IPS DF 6.9 (cell line): ENCODE data around the gene SRBD1.
A peak's percentile ranks its signal among the peaks of the same experiment; 100 is the strongest.

Experiments used
- DNase-seq: peaks from one replicate; pipeline ENCODE4 v3.0.0-alpha.2; 2013; ENCODE audit warnings: low read depth, low spot score
- H3K27ac ChIP-seq: one replicate; pipeline ENCODE4 v1.5.1; 2013; ENCODE audit warnings: low read length, control low read depth
- H3K27me3 ChIP-seq: 2 replicates; pipeline ENCODE4 v1.6.1; 2013; ENCODE audit warnings: mild to moderate bottlenecking, low read length; ENCODE audit not compliant: control insufficient read depth, insufficient read depth
- H3K36me3 ChIP-seq: 2 replicates; pipeline ENCODE4 v1.6.1; 2013; ENCODE audit warnings: low read length; ENCODE audit not compliant: control insufficient read depth, insufficient read depth
- H3K4me1 ChIP-seq: 2 replicates; pipeline ENCODE4 v1.6.1; 2013; ENCODE audit warnings: low read length; ENCODE audit not compliant: control insufficient read depth, insufficient read depth
- H3K4me3 ChIP-seq: 2 replicates; pipeline ENCODE4 v1.5.1; 2013; ENCODE audit warnings: mild to moderate bottlenecking, low read length
- H3K9me3 ChIP-seq: 2 replicates; pipeline ENCODE4 v1.6.1; 2013; ENCODE audit warnings: low read length, inconsistent platforms; ENCODE audit not compliant: control insufficient read depth, insufficient read depth
- WGBS: extraction: QIAGEN DNeasy Blood & Tissue Kit; methylation state at CpG from one replicate; pipeline ENCODE4 v1.1.7; 2013; ENCODE audit warnings: mixed read lengths, missing lambda C conversion rate; ENCODE audit not compliant: insufficient read length, insufficient coverage; 5-methylcytosine and 5-hydroxymethylcytosine counted together

Gene SRBD1

GRCh38 chr2:45404807-45405297 is 206.2 kb downstream of the SRBD1 start:
- no peak for DNase-seq
- Histone ChIP-seq H3K36me3 (no peaks in the 10 kb centered on the region), H3K4me1 (0 out of 2 replicates have a peak, but pooled peaks cover 1% of the 10 kb centered on the region), H3K27ac (no peak overlapping the region), H3K4me3 (no peak overlapping the region), H3K27me3 (no peaks in the 10 kb centered on the region), H3K9me3 (no peaks in the 10 kb centered on the region)
- WGBS: no CpG with 5 or more reads among the region's 3 CpGs

- H3K27ac ChIP-seq: no peak overlapping the region
- no peak overlapping the region for H3K4me3 ChIP-seq
- no peaks in the 10 kb centered on the region for H3K9me3 ChIP-seq
- 0 out of 2 replicates have a peak, but pooled peaks cover 1% of the 10 kb centered on the region for H3K4me1 ChIP-seq
- no peaks in the 10 kb centered on the region for H3K36me3 ChIP-seq
- no peaks in the 10 kb centered on the region for H3K27me3 ChIP-seq
- no peak for DNase-seq
These were observed 208.0 kb downstream of the SRBD1 start for GRCh38 chr2:45403036-45403435.

- Histone ChIP-seq H3K4me1 (0 out of 2 replicates have a peak, but pooled peaks cover 2% of the 10 kb centered on the region), H3K27me3 (no peaks in the 10 kb centered on the region), H3K27ac (no peak overlapping the region), H3K9me3 (no peaks in the 10 kb centered on the region), H3K4me3 (no peak overlapping the region), H3K36me3 (no peaks in the 10 kb centered on the region)
- no CpG with 5 or more reads among the region's 5 CpGs for WGBS
- no peak for DNase-seq
These were observed 209.6 kb downstream of the SRBD1 start for GRCh38 chr2:45401431-45401922.

GRCh38 chr2:45399040-45399784 is 211.9 kb downstream of the SRBD1 start:
- no peaks in the 10 kb centered on the region for H3K9me3 ChIP-seq
- no peak for DNase-seq
- H3K4me3 ChIP-seq: no peak overlapping the region
- no CpG with 5 or more reads among the region's 3 CpGs for WGBS
- H3K36me3 ChIP-seq: no peaks in the 10 kb centered on the region
- H3K27me3 ChIP-seq: no peaks in the 10 kb centered on the region
- peaks cover 3% of the 10 kb centered on the region; the same call in 1 of the 2 replicates for H3K4me1 ChIP-seq
- no peak overlapping the region for H3K27ac ChIP-seq

- no peaks in the 10 kb centered on the region for H3K36me3 ChIP-seq
- peaks cover 3% of the 10 kb centered on the region; the same call in 1 of the 2 replicates for H3K4me1 ChIP-seq
- H3K4me3 ChIP-seq: no peak overlapping the region
- H3K27me3 ChIP-seq: no peaks in the 10 kb centered on the region
- DNase-seq: no peak
- no CpG with 5 or more reads among the region's 1 CpG for WGBS
- no peak overlapping the region for H3K27ac ChIP-seq
- no peaks in the 10 kb centered on the region for H3K9me3 ChIP-seq
These were observed 213.8 kb downstream of the SRBD1 start for GRCh38 chr2:45397292-45397691.

- Histone ChIP-seq H3K27me3 (no peaks in the 10 kb centered on the region), H3K36me3 (no peaks in the 10 kb centered on the region), H3K27ac (no peak overlapping the region), H3K4me3 (no peak overlapping the region), H3K9me3 (no peaks in the 10 kb centered on the region), H3K4me1 (peaks cover 3% of the 10 kb centered on the region; the same call in 1 of the 2 replicates)
- no peak for DNase-seq
- WGBS: no CpG with 5 or more reads among the region's 1 CpG
These were observed 214.4 kb downstream of the SRBD1 start for GRCh38 chr2:45396671-45397070.

GRCh38 chr2:45394842-45395241 is 216.2 kb downstream of the SRBD1 start:
- Histone ChIP-seq H3K36me3 (no peaks in the 10 kb centered on the region), H3K4me1 (peaks cover 3% of the 10 kb centered on the region; the same call in 1 of the 2 replicates), H3K9me3 (no peaks in the 10 kb centered on the region), H3K4me3 (no peak overlapping the region), H3K27me3 (no peaks in the 10 kb centered on the region), H3K27ac (no peak overlapping the region)
- WGBS: no CpG with 5 or more reads among the region's 8 CpGs
- no peak for DNase-seq

GRCh38 chr2:45394216-45394615 is 216.9 kb downstream of the SRBD1 start:
- no peaks in the 10 kb centered on the region for H3K9me3 ChIP-seq
- no peak for DNase-seq
- no peaks in the 10 kb centered on the region for H3K27me3 ChIP-seq
- H3K4me1 ChIP-seq: peaks cover 3% of the 10 kb centered on the region; the same call in 1 of the 2 replicates
- no peak overlapping the region for H3K27ac ChIP-seq
- no peak overlapping the region for H3K4me3 ChIP-seq
- H3K36me3 ChIP-seq: no peaks in the 10 kb centered on the region

- H3K27me3 ChIP-seq: no peaks in the 10 kb centered on the region
- peaks cover 2% of the 10 kb centered on the region; the same call in 1 of the 2 replicates for H3K4me1 ChIP-seq
- H3K4me3 ChIP-seq: no peak overlapping the region
- DNase-seq: no peak
- H3K36me3 ChIP-seq: no peaks in the 10 kb centered on the region; the same call in 1 of the 2 replicates
- no peaks in the 10 kb centered on the region for H3K9me3 ChIP-seq
- H3K27ac ChIP-seq: no peak overlapping the region
These were observed 219.2 kb downstream of the SRBD1 start for GRCh38 chr2:45391866-45392265.

- no peak overlapping the region for H3K27ac ChIP-seq
- H3K4me3 ChIP-seq: no peak overlapping the region
- WGBS: no CpG with 5 or more reads among the region's 3 CpGs
- no peak for DNase-seq
- no peaks in the 10 kb centered on the region for H3K9me3 ChIP-seq
- no peaks in the 10 kb centered on the region; the same call in 1 of the 2 replicates for H3K36me3 ChIP-seq
- peaks cover 2% of the 10 kb centered on the region; the same call in 1 of the 2 replicates for H3K4me1 ChIP-seq
- H3K27me3 ChIP-seq: no peaks in the 10 kb centered on the region
These were observed 220.2 kb downstream of the SRBD1 start for GRCh38 chr2:45390861-45391260.

- no peaks in the 10 kb centered on the region for H3K9me3 ChIP-seq
- H3K27ac ChIP-seq: no peak overlapping the region
- H3K4me3 ChIP-seq: no peak overlapping the region
- H3K36me3 ChIP-seq: no peaks in the 10 kb centered on the region; the same call in 1 of the 2 replicates
- peaks cover 2% of the 10 kb centered on the region; the same call in 1 of the 2 replicates for H3K4me1 ChIP-seq
- no peaks in the 10 kb centered on the region for H3K27me3 ChIP-seq
- peak; percentile 33 for DNase-seq
- 100% methylated on average over 1 of the region's 2 CpGs for WGBS
These were observed 220.6 kb downstream of the SRBD1 start for GRCh38 chr2:45390441-45390840.
